ENCODE results near the gene EVA1A. TPM values are rescaled to one million over a fixed set of nuclear protein-coding genes. Genes with fewer than 3 reads are reported as not detected.

EVA1A gene
- polyA plus RNA-seq, 1 donor (not counting 4 experiments of a cell fraction or from before 2014, with no cell fraction given), result 11.5 TPM

DNA sequence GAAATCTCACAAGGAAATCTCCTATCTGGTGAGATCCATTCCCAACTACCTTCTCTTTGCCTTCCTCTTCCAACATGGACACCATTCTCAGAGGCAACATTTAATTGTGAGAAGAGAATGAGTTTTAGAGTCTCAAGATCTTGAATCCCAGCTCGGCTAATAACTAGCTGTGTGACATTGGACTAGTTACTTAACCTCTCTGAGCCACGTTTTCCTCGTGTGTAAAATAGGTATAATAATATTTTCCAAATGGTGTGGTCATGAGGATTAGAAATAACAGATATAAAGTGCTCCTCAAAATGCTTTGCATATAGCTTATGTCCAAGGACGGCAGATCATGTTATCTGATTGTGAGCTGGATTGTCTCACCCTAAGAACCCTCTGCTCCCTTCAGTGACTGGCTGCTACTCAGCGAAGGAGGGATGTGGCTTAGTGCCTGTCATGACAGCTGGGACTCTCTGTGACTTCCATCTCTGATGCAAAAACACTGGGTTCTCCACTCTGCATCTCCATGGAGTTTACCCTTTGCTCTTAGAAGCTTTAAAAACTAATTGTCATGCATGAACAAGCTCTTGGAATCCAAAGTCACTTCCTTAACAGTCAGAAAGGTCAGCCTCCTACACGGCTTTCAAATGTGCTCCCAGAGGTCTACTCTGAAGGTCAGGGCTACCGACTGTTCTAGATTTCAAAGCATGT lies 47.4 kb upstream of the EVA1A start:
- DNase-seq (ENCODE audit: low read depth, low spot score), result no peak
- no peak for TF ChIP-seq EZH2 (IDR thresholded peaks at IDR 0.05; ENCODE audit: low read length)
- TF ChIP-seq, protein P1, sequence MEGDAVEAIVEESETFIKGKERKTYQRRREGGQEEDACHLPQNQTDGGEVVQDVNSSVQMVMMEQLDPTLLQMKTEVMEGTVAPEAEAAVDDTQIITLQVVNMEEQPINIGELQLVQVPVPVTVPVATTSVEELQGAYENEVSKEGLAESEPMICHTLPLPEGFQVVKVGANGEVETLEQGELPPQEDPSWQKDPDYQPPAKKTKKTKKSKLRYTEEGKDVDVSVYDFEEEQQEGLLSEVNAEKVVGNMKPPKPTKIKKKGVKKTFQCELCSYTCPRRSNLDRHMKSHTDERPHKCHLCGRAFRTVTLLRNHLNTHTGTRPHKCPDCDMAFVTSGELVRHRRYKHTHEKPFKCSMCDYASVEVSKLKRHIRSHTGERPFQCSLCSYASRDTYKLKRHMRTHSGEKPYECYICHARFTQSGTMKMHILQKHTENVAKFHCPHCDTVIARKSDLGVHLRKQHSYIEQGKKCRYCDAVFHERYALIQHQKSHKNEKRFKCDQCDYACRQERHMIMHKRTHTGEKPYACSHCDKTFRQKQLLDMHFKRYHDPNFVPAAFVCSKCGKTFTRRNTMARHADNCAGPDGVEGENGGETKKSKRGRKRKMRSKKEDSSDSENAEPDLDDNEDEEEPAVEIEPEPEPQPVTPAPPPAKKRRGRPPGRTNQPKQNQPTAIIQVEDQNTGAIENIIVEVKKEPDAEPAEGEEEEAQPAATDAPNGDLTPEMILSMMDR (optimal IDR thresholded peaks at IDR 0.05 in 1 of 3, IDR thresholded peaks at IDR 0.05 in 1 of 3, conservative IDR thresholded peaks at IDR 0.05 in 1 of 3; ENCODE audit: extremely low read depth in 1 of 3, insufficient read depth in 2 of 3, low read length in 3 of 3), result no peak
- H3K27ac ChIP-seq (ENCODE audit: control insufficient read depth, insufficient read depth, low read length), result peak overlapping the region; percentile 78

DNA sequence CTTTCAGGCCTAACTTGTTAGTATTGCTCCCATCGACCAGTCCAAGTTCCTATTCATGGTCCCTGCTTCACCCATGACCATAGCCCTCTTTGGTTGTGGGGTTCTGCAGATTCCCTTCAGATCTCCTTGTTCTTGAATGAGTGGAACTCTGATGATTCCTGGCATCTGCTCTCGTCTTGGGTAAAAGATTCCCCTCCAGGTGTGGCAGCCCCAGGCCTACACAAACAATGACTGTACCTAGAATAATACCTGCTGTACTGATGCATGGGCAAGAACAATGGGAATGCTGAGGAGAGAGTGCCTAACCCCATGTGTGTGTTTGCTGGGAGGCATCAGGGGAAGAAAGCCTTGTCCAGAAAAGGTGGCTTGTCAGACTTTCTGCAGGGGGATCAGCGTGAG lies 46.7 kb upstream of the EVA1A start:
- Histone ChIP-seq H3K4me3 (ENCODE audit: control insufficient read depth in 2 of 3, extremely low read depth in 1 of 3, insufficient read depth in 2 of 3, low read depth in 1 of 3, low read length in 3 of 3) (peak overlapping the region in 1 of 3 experiments; percentile 3), H4K20me1 (ENCODE audit: control insufficient read depth, extremely low read depth, insufficient read depth, low read length) (no peaks in the 10 kb centered on the region), H3K4me1 (ENCODE audit: control insufficient read depth, extremely low read depth, insufficient read depth, low read length) (peaks cover 65% of the 10 kb centered on the region), H3K27me3 (ENCODE audit: control insufficient read depth, extremely low read depth, insufficient read depth, low read length) (peaks cover 4% of the 10 kb centered on the region), H3K27ac (ENCODE audit: control insufficient read depth, insufficient read depth, low read length) (peak overlapping the region; percentile 78), H3K4me2 (ENCODE audit: control insufficient read depth, extremely low read depth, insufficient read depth, low read depth, low read length) (peak overlapping the region; percentile 49), H3K36me3 (ENCODE audit: control insufficient read depth in 2 of 2, extremely low read depth in 1 of 2, insufficient read depth in 2 of 2, low read length in 2 of 2) (no peaks in the 10 kb centered on the region), H3K79me2 (ENCODE audit: control insufficient read depth, insufficient read depth, low read length) (no peaks in the 10 kb centered on the region), H3K9ac (ENCODE audit: control insufficient read depth, extremely low read depth, insufficient read depth, low read length) (peak overlapping the region; percentile 22), H3K9me3 (ENCODE audit: control insufficient read depth, low read depth, low read length) (no peaks in the 10 kb centered on the region), H3K9me1 (ENCODE audit: control insufficient read depth, extremely low read depth, insufficient read depth, low read length) (no peaks in the 10 kb centered on the region), H2AFZ (ENCODE audit: control insufficient read depth, low read length) (no peak overlapping the region)
- dilution Hi-C loops (cut with MboI; ENCODE audit: extremely low pct_ligation_motif_present, low sequenced_read_pairs), result no loop called here
- TF ChIP-seq, protein P1 (optimal IDR thresholded peaks at IDR 0.05 in 1 of 3, IDR thresholded peaks at IDR 0.05 in 1 of 3, conservative IDR thresholded peaks at IDR 0.05 in 1 of 3; ENCODE audit: extremely low read depth in 1 of 3, insufficient read depth in 2 of 3, low read length in 3 of 3), result no peak
- no peak for TF ChIP-seq EZH2 (IDR thresholded peaks at IDR 0.05; ENCODE audit: low read length)
- no peak for DNase-seq (ENCODE audit: low read depth, low spot score)
- peak; percentile 93 for FAIRE-seq

More for the DNA sequence above, 47.4 kb upstream of the EVA1A start:
- peak overlapping the region; percentile 35 for H3K4me2 ChIP-seq (ENCODE audit: control insufficient read depth, extremely low read depth, insufficient read depth, low read depth, low read length)
- no peak overlapping the region for H2AFZ ChIP-seq (ENCODE audit: control insufficient read depth, low read length)
- no peaks in the 10 kb centered on the region for H3K9me1 ChIP-seq (ENCODE audit: control insufficient read depth, extremely low read depth, insufficient read depth, low read length)
- H3K27me3 ChIP-seq (ENCODE audit: control insufficient read depth, extremely low read depth, insufficient read depth, low read length), result peaks cover 4% of the 10 kb centered on the region
- H3K36me3 ChIP-seq (ENCODE audit: control insufficient read depth in 2 of 2, extremely low read depth in 1 of 2, insufficient read depth in 2 of 2, low read length in 2 of 2), result no peaks in the 10 kb centered on the region
- no peaks in the 10 kb centered on the region for H3K9me3 ChIP-seq (ENCODE audit: control insufficient read depth, low read depth, low read length)
- FAIRE-seq, result peak; percentile 44
- peaks cover 58% of the 10 kb centered on the region for H3K4me1 ChIP-seq (ENCODE audit: control insufficient read depth, extremely low read depth, insufficient read depth, low read length)
- peak overlapping the region; percentile 22 for H3K9ac ChIP-seq (ENCODE audit: control insufficient read depth, extremely low read depth, insufficient read depth, low read length)
- no peak overlapping the region for H3K4me3 ChIP-seq (ENCODE audit: control insufficient read depth in 2 of 3, extremely low read depth in 1 of 3, insufficient read depth in 2 of 3, low read depth in 1 of 3, low read length in 3 of 3)
- no peaks in the 10 kb centered on the region for H3K79me2 ChIP-seq (ENCODE audit: control insufficient read depth, insufficient read depth, low read length)
- dilution Hi-C loops (cut with MboI; ENCODE audit: extremely low pct_ligation_motif_present, low sequenced_read_pairs), result no loop called here
- no peaks in the 10 kb centered on the region for H4K20me1 ChIP-seq (ENCODE audit: control insufficient read depth, extremely low read depth, insufficient read depth, low read length)
